K562 (cell line): ENCODE results near the gene MRFAP1. TPM values are rescaled to one million over a fixed set of nuclear protein-coding genes. Genes with fewer than 3 reads are reported as not detected.

ENCODE experiments used
- CREB3 ChIP-seq: fragments of 450-650 bp; conservative IDR thresholded peaks from 2 replicates; pipeline ENCODE4 v1.6.1; 2016; ENCODE audit warnings: missing genetic modification characterization, low read depth, mild to moderate bottlenecking, missing compliant biosample characterization, moderate library complexity
- CTCF ChIP-seq, 3 experiments: IDR thresholded peaks in 2 of 3; conservative IDR thresholded peaks in 1 of 3; 2 replicates each; pipeline ENCODE4 v1.5.1; 2011 to 2012; ENCODE audit warnings: low read length in 3 of 3, mild to moderate bottlenecking in 3 of 3, control low read depth in 2 of 3, improper control_type of control experiment in 1 of 3, inconsistent platforms in 1 of 3, low read depth in 1 of 3, mixed read lengths in 1 of 3, moderate library complexity in 1 of 3; ENCODE audit not compliant: insufficient read depth in 2 of 3
- ELF1 ChIP-seq: fragments of 200-800 bp; sonication (Bioruptor generic); IDR thresholded peaks from 2 replicates; pipeline ENCODE4 v1.6.1; 2016; ENCODE audit warnings: missing genetic modification characterization, missing compliant biosample characterization
- FOXM1 ChIP-seq, 2 experiments: fragments of 450-650 bp in 1 of 2; sonication (generic) in 1 of 2; formaldehyde crosslinking in 1 of 2; IDR thresholded peaks; 2 replicates each; pipeline versions ENCODE4 v1.6.1 to v1.9.0; 2017 to 2022; ENCODE audit warnings: low read depth in 2 of 2, mild to moderate bottlenecking in 2 of 2, missing genetic modification reagents in 1 of 2, moderate library complexity in 1 of 2
- NFIC ChIP-seq: fragments of 450-650 bp; IDR thresholded peaks from 2 replicates; pipeline ENCODE4 v1.6.1; 2017; ENCODE audit warnings: mild to moderate bottlenecking, inconsistent platforms
- NFXL1 ChIP-seq: fragments of 450-650 bp; formaldehyde crosslinking; IDR thresholded peaks from 2 replicates; pipeline ENCODE4 v1.4.0; 2021; ENCODE audit warnings: mild to moderate bottlenecking
- RAD21 ChIP-seq, 2 experiments: fragments of 250-450 bp in 1 of 2; fragments of 450-650 bp in 1 of 2; sonication (Bioruptor Pico) in 1 of 2; formaldehyde crosslinking in 1 of 2; IDR thresholded peaks in 1 of 2; conservative IDR thresholded peaks in 1 of 2; 2 replicates each; pipeline versions ENCODE4 v1.4.0 to v1.8.0; 2020 to 2022; ENCODE audit warnings: mild to moderate bottlenecking in 2 of 2, moderate library complexity in 1 of 2
- RB1 ChIP-seq: fragments of 450-650 bp; IDR thresholded peaks from 2 replicates; pipeline ENCODE4 v1.6.1; 2017; ENCODE audit warnings: low read depth, mild to moderate bottlenecking
- RBM15 ChIP-seq: fragments of 200-400 bp; formaldehyde crosslinking; IDR thresholded peaks from 2 replicates; pipeline ENCODE4 v1.6.1; 2018; ENCODE audit warnings: mild to moderate bottlenecking, low read length, moderate library complexity; ENCODE audit not compliant: insufficient read depth
- RCOR1 ChIP-seq, 2 experiments: IDR thresholded peaks; 2 replicates each; pipeline ENCODE4 v1.6.1; 2012; ENCODE audit warnings: low read depth in 2 of 2, low read length in 2 of 2, borderline replicate concordance in 1 of 2, improper control_type of control experiment in 1 of 2
- SFPQ ChIP-seq: fragments of 200-400 bp; formaldehyde crosslinking; IDR thresholded peaks from 2 replicates; pipeline ENCODE4 v1.6.1; 2017; ENCODE audit warnings: mild to moderate bottlenecking, low read depth, low read length, moderate library complexity
- STAG1 ChIP-seq: sonication (generic); formaldehyde crosslinking; IDR thresholded peaks from 2 replicates; pipeline ENCODE4 v1.5.0; 2020; ENCODE audit warnings: missing genetic modification reagents, borderline replicate concordance
- ZC3H11A ChIP-seq: IDR thresholded peaks from 2 replicates; pipeline ENCODE4 v1.6.1; 2012; ENCODE audit warnings: low read depth, low read length, improper control_type of control experiment
- ZNF224 ChIP-seq: sonication (generic); formaldehyde crosslinking; IDR thresholded peaks from 2 replicates; pipeline ENCODE4 v1.8.0; 2022; ENCODE audit warnings: mild to moderate bottlenecking, missing genetic modification reagents
- polyA plus RNA-seq, 8 experiments: library from polyadenylated mRNA; depleted of rRNA in 4 of 8; stranded (reverse) in 5 of 8; unstranded in 3 of 8; fragments of >200 nt; fragmentation: Nextera tagmentation in 2 of 8; fragmentation: Illumina TruSeq in 1 of 8; extraction: Ambion mirVana in 2 of 8; extraction: Trizol in 1 of 8; gene quantifications; 2 replicates each; pipeline versions ENCODE4 v1.2.1 to v1.2.3, GENCODE V29; 2011 to 2014; ENCODE audit warnings: inconsistent platforms in 1 of 8, missing spikeins in 1 of 8
- total RNA-seq, 7 experiments: library from RNA; depleted of rRNA in 6 of 7; stranded (reverse); fragments of >200 nt in 6 of 7; fragmentation: Illumina TruSeq in 2 of 7; extraction: Trizol in 2 of 7; gene quantifications; 2 replicates each; pipeline versions ENCODE4 v1.2.1 to v1.2.3, GENCODE V29; 2011 to 2021; ENCODE audit warnings: low replicate concordance in 1 of 7
- TF ChIP-seq, protein P1 (sequence below): IDR thresholded peaks from 3 replicates; pipeline ENCODE4 v1.6.1; 2011; ENCODE audit warnings: borderline replicate concordance, mild to moderate bottlenecking, moderate library complexity; ENCODE audit not compliant: insufficient read length; ENCODE audit errors: extremely low read depth
- TF ChIP-seq, protein P2 (sequence below): IDR thresholded peaks from 2 replicates; pipeline ENCODE4 v1.6.1; 2011; ENCODE audit warnings: borderline replicate concordance, low read depth, mild to moderate bottlenecking, moderate library complexity, low read length; ENCODE audit not compliant: insufficient read depth, poor library complexity, severe bottlenecking

MRFAP1 gene
- total and polyA plus RNA-seq, 9 of the 15 experiments (the other 6 are each of a cell fraction or from before 2014, with no cell fraction given): 46.0 to 270 (median 151) TPM

DNA sequence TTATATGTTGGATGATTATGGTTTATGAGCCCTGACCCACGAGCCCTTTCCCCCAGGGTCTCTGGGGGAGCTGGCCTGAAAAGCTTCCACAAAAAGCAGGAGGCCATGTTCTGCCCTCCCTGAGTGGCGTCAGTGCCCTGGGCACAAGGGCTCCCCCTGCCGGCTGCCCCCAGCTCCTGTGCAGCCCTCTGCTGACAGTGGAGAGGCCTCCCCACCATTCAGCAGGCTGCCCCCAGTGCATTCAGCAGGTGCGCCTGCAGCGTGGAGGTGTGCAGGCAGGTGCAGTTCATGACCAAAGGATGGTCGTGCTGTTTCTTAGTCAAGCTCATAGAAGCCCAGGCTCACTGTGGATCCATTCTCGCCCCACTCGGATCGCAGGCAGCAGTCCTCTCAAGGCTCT is 40.7 kb downstream of the MRFAP1 start (continued):
- TF ChIP-seq SFPQ: no peak
- TF ChIP-seq NFIC: no peak
- no peak for TF ChIP-seq ZC3H11A
- peak; percentile 79 to 89 (median 88) for TF ChIP-seq CTCF (IDR thresholded peaks at IDR 0.05 in 2 of 3, conservative IDR thresholded peaks at IDR 0.05 in 1 of 3; ENCODE audit: insufficient read depth in 2 of 3, low read depth in 1 of 3, low read length in 3 of 3)
- no peak for TF ChIP-seq CREB3 (tag)
- peak; percentile 71 for TF ChIP-seq RB1
- TF ChIP-seq, protein P1, sequence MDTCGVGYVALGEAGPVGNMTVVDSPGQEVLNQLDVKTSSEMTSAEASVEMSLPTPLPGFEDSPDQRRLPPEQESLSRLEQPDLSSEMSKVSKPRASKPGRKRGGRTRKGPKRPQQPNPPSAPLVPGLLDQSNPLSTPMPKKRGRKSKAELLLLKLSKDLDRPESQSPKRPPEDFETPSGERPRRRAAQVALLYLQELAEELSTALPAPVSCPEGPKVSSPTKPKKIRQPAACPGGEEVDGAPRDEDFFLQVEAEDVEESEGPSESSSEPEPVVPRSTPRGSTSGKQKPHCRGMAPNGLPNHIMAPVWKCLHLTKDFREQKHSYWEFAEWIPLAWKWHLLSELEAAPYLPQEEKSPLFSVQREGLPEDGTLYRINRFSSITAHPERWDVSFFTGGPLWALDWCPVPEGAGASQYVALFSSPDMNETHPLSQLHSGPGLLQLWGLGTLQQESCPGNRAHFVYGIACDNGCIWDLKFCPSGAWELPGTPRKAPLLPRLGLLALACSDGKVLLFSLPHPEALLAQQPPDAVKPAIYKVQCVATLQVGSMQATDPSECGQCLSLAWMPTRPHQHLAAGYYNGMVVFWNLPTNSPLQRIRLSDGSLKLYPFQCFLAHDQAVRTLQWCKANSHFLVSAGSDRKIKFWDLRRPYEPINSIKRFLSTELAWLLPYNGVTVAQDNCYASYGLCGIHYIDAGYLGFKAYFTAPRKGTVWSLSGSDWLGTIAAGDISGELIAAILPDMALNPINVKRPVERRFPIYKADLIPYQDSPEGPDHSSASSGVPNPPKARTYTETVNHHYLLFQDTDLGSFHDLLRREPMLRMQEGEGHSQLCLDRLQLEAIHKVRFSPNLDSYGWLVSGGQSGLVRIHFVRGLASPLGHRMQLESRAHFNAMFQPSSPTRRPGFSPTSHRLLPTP: no peak
- no peak for TF ChIP-seq FOXM1 (IDR thresholded peaks at IDR 0.05; ENCODE audit: low read depth)
- no peak for TF ChIP-seq FOXM1 (CRISPR knock-in tag; IDR thresholded peaks at IDR 0.05; ENCODE audit: low read depth)
- TF ChIP-seq RAD21 (CRISPR knock-in tag; conservative IDR thresholded peaks at IDR 0.05 in 1 of 2, IDR thresholded peaks at IDR 0.05 in 1 of 2): peak in 1 of 2 experiments; percentile 61; a peak in 3 of 4 replicates
- TF ChIP-seq RCOR1 (IDR thresholded peaks at IDR 0.05; ENCODE audit: borderline replicate concordance in 1 of 2, low read depth in 2 of 2, low read length in 2 of 2): 0 out of 4 replicates have a peak, but pooled peaks of 1 of the 2 experiments have one; percentile 8
- TF ChIP-seq, protein P2, sequence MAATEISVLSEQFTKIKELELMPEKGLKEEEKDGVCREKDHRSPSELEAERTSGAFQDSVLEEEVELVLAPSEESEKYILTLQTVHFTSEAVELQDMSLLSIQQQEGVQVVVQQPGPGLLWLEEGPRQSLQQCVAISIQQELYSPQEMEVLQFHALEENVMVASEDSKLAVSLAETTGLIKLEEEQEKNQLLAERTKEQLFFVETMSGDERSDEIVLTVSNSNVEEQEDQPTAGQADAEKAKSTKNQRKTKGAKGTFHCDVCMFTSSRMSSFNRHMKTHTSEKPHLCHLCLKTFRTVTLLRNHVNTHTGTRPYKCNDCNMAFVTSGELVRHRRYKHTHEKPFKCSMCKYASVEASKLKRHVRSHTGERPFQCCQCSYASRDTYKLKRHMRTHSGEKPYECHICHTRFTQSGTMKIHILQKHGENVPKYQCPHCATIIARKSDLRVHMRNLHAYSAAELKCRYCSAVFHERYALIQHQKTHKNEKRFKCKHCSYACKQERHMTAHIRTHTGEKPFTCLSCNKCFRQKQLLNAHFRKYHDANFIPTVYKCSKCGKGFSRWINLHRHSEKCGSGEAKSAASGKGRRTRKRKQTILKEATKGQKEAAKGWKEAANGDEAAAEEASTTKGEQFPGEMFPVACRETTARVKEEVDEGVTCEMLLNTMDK: peak; percentile 67
- no peak for TF ChIP-seq NFXL1 (CRISPR knock-in tag)
- no peak for TF ChIP-seq RBM15
- TF ChIP-seq STAG1 (CRISPR knock-in tag): no peak
- no peak for TF ChIP-seq ZNF224 (CRISPR knock-in tag)
- TF ChIP-seq ELF1 (tag): no peak
